Measurements from ENCODE around the gene LIN37.
"Not testable (repeated sequence)": the region's sequence is repeated elsewhere in the genome, so short reads cannot be mapped to it uniquely, and the experiment has no call there.

The LIN37 gene

DNA sequence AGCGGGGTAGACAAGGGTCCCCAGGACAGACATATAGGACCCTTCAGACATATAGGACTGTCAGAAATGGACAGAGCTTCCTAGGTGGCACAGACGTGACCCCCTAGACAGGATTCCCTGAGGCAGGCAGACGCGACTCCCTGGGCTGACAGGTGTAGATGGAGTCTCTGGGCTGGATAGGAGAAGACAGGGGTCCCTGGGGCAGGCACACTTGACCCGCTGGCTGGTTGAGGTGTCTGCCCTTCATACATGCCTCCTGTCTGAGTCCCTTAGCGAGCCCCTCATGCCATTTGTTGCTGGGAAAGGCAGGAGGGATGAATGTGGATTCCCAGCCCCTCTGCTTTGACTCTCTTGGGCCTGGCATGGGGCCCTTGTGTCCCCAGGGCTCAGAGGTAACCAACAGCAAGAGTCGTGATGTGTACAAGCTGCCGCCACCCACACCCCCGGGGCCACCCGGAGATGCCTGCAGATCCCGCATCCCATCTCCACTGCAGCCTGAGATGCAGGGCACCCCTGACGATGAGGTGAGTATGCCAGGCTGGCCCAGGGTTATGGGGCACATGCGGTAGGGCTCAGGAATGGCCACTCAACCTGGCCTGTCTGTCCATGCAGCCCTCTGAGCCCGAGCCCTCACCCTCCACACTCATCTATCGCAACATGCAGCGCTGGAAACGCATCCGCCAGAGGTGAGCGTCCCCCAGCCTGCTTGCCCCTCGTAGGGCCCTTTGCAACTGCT, 5.4 kb downstream of the LIN37 start:
- DNase-seq (ENCODE audit: low read depth), result no peak

DNA sequence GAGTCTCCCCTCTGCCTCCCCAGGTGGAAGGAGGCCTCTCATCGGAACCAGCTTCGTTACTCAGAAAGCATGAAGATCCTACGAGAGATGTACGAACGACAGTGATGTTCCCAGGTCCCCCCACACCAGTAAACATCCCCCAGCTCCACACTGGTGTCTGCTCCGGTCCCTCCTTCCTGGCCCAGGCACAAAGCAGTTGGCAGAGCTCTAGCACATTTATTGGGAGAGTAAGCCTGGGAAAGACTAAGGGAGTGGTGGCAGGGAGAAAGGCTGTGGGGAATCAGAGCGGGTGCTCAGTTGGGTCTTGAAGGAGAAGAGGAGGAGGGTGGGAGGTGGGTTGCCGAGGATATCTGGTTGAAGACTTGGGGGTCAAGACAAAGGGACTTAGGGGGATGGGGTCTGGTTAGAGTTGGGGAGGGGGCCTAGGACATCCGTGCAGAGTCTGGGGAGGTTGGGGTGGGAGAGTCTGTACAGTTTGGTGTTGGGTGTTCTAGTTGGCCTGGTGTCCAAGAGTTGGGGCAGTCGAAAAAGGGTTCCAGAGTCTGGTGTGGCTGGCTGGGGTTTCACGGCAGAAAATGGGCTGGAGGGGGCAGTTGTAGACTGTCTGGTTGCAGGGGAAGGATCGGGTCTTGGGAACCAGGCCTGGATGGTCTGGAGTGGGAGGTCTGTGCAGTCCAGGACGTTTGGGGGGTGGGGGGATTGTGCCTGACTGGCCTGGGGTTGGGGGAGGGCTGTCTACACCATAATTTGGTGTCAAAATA, 6.2 kb downstream of the LIN37 start:
- no peak for DNase-seq (ENCODE audit: low read depth)

DNA sequence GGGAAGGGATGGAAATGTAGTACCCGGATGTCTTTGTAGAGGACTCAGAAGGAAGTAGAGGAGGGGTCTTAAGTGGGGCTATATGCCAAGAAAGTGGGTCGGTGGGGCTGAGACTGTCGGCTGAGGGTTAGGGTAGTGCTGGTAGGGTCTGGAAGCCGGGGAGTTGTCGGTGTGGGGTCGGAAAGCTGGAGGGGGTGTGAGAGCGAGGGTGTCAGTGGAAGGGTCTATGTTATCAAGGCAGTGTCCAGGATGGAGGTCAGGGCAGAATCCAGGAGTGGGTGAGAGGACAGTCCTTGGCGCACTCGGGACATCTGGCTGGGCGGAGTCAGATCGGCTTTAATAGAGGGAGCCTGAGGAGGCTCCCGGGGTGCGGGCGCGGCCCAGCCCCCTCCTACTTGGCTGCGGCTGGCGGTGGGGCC, 6.8 kb downstream of the LIN37 start:
- no peak for DNase-seq (ENCODE audit: low read depth)

DNA sequence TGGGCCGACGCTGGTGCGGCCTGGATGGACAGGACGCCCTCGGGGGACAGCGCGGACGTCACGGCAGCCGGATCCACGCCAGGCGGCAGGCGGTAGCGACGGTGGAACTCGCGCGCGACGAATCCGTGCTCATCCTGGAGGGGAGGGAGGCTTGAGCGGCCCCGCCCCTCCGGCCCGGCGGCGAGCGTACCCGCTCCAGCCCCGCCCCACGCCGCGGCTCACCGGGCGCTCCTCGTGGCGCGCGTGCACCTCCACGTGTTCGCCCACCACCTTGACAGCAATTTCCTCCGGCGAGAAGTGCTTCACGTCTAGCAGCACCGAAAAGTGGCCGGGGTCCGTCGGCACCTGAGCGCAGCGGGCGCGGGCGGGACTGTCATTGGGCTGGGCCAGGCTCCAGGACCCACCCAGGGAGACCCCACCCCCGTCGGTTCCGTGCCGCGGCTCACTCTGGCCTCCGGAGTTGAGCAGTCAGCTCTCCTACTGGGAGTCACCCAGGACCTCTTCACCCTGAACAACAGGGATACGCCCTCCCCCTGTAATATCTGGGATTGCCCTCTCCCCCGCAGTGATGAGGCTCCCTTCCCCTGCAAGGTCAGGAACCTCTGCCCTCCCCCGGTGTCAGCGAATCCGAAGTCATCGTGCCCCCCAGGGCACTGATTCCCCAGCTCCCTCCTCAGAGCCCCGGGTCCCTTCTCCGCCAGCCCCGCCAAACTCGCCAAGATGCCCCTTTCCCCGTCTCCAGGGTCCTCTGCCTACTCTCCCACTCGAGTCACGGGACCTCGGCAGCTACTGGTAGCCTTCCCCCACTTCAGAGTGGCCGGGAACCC, 7.4 kb downstream of the LIN37 start:
- DNase-seq (ENCODE audit: low read depth), result peak; percentile 32

DNA sequence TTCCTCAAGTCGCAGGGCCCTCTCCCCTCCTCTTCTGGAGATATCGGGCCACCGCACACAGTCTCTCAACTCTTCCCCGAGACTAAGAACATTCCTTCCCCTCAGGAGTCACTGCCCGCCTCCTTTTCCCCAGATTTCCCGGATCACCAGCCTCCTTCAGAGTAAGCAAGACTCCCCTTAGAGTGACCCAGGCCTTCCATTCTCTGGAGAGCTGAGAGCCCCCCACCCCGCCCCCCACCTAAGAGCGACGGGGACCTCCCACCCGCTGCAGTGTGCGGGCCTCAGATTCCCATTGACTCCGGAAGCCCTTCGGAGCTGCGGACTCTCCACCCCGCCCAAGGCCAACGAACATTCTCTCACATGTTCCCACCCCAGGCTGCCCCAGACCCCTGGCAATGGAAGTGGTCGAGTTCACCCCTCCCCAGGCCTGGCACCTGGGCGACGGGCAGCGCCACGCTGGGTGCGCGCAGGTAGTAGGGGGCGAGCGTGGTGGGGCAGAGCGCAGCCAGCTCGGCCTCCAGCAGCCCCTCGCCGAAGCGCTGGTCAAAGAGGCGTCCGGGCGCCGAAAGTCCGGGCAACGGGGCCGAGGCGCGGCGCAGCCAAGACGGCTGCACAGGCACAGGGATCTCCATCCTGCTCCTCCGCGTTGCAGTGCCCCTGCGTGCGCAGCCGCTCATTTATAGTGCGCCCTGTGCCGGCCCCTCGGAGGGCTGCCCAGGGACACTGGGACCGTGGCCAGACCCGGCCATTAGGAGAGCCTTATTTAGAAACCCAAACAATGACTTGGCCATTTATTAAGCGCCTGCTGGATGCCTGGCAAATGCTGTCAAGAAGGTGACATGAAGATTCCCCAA, 8.2 kb downstream of the LIN37 start, which contains the start of gene HSPB6:
HSPB6 (minus strand) TSS at position 653 of the 854 bp plus-strand sequence; CDS start at position 632, 21 bp downstream.
- DNase-seq (ENCODE audit: low read depth), result peak; percentile 58

DNA sequence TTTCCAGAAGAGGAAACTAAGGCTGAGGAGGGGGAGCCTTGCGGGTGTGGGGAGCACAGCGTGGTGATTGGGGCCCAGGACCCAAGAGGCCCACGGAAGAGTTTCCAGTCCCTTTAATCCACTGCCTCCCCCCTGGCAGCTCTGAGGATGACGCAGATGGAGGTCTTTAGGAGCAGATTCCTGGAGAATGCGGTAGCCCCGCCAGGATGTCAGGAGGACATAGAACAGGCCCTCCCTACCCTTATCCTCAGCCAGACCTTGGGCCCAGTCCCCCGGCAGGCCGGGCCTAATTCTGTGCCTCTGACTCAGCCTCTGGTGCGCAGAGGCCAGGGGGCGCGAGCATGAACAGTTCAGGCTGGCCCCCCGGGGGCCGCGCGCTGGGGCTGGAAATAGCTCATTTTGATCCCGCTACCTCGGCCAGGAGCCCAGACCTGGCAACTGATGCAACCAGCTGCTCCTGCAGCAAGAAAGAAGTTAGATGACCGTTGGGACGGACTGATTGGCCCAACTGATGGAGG, 8.9 kb downstream of the LIN37 start:
- peak; percentile 93 for DNase-seq (ENCODE audit: low read depth)

DNA sequence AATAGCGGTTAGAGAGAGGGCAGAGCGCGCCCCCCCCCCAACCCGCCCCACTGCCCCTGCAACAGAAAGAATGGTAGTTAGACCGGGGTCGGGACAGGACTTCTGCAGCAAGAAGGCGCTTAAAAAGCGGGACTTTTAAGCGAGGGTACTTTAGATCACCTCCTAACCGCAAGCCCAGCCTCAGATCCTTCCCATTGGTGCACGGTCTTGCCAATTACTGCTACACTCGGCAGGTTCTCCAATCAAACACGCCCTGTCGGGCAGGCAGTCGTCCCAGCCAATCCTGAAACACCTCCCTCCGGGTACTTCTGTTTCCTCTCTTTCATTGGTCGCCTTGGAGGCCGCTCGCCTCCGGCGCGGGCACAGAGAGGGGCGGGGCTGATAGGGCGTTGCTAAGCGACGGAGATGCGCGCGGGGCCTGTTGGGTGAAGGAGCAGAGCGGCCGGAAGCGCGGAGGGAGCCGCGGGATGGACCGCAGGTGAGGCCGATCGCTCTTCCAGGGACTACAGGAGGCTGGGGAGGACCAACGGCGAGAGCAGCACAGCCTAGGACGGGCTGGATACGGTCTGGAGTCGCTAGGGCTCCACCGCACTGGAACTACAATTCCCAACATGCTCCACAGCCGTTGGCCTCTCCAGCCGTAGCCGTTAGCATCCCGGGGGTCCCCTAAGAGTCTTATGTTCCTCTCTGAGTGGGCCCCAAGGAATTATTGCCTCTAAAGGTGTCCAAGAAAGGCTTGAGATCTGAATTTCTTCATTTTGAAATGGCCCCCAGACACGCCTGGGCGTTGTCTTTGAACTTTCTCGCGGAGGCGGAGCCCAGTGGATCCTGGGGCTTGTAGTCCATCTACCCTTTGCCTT, 9.6 kb downstream of the LIN37 start, which contains the start of gene PROSER3:
PROSER3 (plus strand) TSS at position 428 of the 860 bp plus-strand sequence; CDS start at position 468, 40 bp downstream.
- peak; percentile 99 for DNase-seq (ENCODE audit: low read depth)

DNA sequence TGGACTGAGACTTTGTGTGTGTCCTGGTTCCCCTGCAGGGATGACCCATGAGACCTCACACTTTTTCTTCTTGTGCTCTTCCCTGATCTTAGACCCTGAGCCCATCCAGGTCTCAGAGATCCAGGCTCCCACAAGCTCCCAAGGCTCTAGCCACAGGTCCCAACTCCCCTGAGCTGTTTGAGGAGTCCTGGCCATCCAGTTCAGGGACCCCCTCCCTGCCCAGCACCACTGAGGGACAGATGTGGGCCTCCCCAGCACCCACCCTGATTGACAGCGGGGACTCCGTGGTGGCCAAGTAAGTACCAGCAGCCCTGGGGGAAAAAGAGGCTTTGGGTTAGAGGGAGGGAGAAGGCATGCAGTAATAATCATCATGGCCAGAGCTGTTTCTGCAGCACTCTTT, 11.3 kb downstream of the LIN37 start:
- DNase-seq (ENCODE audit: low read depth), result no peak

DNA sequence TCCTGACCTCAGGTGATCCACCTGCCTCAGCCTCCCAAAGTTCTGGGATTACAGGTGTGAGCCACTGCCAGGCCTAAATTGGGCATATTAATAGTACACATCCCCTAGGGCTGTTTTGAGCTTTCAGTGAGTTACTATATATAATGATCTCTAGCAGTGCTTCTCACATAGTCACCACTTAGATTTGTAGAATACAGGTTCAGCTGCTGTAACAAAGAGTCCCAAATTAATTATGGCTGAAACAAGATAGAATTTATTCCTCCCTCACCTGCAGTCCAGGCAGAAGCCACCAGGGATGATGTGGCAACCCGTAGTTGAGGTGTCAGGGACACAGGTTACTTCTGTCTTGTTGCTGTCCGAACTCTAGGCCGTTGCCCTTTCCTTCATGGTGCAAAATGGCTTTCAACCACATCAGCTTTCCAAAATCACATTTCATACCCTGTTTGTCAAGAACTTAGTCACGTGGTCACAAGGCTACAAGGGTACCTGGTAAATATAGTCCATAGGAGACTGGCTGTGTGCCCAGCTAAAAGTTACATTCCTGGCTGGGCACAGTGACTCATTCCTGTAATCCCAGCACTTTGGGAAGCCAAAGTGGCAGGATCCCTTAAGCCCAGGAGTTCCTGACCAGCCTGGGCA, 12.5 kb downstream of the LIN37 start:
- no peak for DNase-seq (ENCODE audit: low read depth)

DNA sequence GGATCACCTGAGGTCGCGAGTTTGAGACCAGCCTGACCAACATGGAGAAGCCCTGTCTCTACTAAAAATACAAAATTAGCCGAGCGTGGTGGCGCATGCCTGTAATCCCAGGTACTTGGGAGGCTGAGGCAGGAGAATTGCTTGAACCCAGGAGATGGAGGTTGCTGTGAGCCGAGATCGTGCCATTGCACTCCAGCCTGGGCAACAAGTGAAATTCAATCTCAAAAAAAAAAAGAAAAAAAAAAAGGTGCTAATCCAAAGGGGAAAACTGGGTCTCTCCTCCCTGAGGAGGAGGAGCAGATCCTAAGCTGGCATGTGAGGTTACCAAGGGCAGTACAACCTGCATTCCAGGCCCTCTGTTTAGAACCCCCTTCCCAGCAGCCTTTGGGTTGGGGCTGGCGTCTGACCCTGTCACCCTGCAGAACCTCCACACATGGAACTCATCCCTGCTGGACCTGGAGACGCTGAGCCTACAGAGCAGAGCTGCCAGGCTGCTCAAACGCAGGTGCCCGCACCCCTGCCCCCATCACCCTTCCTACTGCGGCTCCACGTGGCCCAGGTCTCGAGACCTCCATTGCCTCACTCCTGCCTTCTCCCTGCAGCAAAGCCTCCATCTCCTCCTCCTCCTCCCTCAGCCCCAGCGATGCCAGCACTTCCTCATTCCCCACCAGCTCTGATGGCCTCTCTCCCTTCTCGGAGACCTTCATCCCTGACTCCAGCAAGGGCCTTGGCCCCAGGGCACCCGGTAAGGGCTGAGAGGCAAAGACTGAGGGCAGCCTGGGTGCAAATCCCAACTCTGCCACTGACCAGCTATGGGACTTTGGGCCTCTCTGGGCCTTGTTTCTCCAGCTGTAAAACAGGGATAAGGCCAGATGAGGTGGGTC, 16.3 kb downstream of the LIN37 start:
- DNase-seq (ENCODE audit: low read depth), result no peak

DNA sequence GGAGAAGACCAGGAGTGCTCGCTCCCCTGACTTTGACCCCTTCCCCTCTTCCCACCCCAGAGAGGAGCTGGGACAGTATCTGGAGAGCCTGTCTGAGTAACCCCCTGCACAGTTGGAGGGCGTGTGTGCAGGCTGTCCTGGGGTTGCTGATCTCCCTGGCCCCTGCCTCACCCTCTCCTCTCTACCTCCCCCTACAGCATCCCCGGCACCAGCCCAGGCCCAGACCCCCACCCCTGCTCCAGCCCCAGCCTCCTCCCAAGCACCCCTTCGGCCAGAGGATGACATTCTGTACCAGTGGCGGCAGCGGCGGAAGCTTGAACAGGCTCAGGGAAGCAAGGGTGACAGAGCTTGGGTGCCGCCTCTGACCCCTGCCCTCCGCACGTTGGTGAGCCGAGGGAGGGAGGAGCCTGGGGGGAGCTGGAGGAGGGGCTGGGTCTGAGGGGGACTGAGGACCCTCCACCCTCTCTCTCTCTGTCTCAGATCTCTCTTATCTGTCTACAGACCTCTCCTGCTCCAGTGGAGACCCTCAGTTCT, 18.3 kb downstream of the LIN37 start:
- no peak for DNase-seq (ENCODE audit: low read depth)

DNA sequence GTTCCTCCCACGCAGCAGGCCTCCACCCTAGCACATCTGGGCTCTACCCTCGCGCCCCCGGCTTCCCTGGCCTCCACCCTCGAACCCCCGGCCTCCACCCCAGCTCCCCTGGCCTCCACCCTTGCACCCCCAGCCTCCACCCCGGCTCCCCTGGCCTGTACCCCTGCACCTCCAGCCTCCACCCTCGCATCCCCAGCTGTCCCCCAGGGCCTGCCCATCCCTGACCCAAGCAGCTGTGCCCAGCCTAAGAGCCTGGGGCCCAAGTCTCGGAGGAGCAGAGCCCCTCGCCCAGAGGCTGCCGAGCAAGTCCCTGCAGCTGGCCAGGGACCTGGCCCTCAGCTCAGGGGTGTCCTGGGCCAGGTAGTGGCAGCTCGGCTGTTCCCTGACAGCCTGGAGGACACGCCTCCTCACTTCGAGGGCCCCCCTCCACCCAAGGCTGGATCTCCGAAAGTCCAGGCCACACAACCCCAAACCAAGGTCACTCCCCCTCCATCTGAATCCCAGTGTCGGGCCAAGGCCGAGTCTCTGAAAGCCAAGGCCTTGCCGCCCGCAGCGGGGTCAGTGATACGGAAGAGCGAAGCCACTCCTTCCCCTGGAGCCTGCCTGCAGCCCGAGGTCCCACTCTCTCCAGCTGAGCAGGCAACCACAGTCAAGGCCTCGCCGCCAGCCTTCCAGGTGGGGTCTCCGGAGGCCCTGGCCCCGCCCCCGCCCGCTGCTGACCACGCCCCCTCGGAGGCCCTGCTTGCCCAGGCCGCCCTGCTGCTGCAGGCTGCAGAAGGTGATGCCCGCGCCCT, 19.1 kb downstream of the LIN37 start:
- no peak for DNase-seq (ENCODE audit: low read depth)

DNA sequence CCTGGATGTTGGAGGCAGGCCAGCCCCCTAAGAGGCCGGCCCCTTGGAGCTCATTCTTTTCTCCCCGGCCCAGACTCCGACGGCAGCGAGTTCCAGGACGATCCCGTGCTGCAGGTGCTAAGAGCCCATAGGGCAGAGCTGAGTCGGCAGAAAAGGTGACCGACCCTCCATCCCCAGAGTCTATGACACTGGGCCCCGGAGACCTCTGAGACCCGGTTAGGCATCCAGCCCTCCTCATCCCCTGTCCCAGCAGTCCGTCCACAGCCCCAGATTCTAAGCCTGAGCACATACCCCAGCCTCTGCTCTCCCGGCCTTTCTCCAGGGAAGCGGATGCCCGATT, 19.7 kb downstream of the LIN37 start:
- no peak for DNase-seq (ENCODE audit: low read depth)

DNA sequence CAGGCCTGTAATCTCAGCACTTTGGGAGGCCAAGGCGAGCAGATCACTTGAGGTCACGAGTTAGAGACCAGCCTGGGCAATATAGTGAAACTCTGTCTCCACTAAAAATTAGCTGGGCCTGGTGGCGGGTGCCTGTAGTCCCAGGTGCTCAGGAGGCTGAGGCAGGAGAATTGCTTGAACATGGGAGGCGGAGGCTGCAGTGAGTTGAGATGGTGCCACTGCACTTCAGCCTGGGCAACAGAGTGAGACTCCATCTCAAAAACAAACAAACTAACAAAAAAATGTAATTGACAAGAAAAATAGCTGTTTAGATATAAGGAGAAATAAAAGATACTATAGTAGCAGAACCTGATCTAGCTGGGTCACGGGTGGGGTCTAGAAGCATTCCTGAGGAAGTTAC, 24.0 kb downstream of the LIN37 start:
- DNase-seq (ENCODE audit: low read depth), result not testable (repeated sequence)

DNA sequence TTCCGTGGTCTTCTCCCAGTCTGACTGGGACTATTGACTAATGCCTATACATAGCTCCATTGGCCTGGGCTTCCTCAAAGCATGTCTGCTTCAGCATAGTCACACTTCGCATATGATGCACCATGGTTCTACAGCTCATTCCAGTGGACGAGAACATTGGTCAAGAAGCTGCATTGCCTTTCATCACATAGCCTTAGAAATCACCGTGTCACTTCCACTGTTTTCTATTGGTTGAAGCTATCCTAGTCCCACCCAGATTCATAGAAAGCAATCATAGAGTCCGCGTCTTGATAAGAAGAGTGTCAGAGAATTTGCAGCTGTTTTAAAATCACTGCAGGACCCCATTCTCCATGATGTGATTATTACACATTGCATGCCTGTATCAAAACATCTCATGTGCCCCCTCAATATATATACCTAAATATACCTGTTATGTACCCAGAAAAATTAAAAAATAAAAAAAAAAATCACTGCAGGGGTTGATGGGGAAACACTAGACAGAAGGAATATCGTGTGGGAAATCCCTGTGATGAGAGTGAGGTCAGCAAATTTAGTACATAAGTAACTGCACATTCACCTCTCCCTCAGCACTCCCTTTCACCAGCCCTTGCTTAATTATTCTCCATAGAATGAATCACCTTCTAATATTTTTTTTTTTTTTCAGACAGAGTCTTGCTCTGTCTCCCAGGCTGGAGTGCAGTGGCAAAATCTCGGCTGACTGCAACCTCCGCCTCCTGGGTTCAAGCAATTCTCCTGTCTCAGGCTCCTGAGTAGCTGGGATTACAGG, 24.8 kb downstream of the LIN37 start:
- DNase-seq (ENCODE audit: low read depth), result peak; percentile 48

DNA sequence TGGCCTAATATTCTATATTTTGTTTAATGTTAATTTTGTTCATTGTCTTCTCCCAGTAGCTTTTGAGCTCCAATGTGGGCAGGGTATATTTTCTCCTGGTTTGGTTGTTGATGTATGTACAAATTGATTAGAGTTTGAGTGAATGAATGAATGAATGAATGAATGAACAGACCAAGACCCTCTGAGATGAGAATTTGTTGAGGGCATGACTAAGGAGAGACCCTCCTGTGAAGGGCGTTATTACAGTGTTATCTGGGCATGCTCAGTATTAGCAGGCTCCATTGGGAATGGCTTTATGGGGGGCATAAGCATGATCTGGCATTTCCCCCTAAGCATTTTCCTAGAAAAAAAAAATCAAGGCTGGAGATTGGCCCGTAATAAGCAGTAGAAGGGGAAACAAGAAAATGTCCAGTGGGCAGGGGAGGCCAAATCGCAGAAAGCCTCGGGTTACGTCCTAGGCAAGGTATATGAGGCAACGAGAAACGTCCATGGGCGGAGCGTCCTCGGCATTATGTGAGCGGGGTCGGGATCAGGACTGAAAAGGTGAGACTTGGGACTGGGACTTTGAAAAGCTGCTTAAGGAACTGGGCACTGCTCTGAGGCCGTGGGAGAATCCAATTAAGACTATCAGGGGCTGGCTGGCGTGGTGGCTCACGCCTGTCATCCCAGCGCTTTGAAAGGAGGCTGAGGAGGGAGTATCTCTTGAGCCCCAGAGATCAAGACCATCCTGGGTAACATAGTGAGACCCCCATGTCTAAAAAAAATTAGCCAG, 26.1 kb downstream of the LIN37 start:
- no peak for DNase-seq (ENCODE audit: low read depth)
